Hematopoietic multipotent progenitor cell treated with erythropoietin and hydrocortisone succinate and interleukin-3 and kit ligand, for 8 days (in vitro differentiated cells): ENCODE data around the gene ITGA4.
"Not testable (repeated sequence)": the region's sequence is repeated elsewhere in the genome, so short reads cannot be mapped to it uniquely, and the experiment has no call there.

Experiments used
- DNase-seq: peaks from one replicate; pipeline ENCODE4 v3.0.0-alpha.2; 2015

ITGA4 gene

DNA sequence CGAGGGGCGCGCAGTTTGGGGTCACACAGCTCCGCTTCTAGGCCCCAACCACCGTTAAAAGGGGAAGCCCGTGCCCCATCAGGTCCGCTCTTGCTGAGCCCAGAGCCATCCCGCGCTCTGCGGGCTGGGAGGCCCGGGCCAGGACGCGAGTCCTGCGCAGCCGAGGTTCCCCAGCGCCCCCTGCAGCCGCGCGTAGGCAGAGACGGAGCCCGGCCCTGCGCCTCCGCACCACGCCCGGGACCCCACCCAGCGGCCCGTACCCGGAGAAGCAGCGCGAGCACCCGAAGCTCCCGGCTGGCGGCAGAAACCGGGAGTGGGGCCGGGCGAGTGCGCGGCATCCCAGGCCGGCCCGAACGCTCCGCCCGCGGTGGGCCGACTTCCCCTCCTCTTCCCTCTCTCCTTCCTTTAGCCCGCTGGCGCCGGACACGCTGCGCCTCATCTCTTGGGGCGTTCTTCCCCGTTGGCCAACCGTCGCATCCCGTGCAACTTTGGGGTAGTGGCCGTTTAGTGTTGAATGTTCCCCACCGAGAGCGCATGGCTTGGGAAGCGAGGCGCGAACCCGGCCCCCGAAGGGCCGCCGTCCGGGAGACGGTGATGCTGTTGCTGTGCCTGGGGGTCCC lies at the start of gene ITGA4:
Gene ITGA4, plus strand, starts transcription at position 266 of the 620 bp plus-strand sequence. Its CDS starts 269 bp downstream, at position 535.
- peak; percentile 90 for DNase-seq

DNA sequence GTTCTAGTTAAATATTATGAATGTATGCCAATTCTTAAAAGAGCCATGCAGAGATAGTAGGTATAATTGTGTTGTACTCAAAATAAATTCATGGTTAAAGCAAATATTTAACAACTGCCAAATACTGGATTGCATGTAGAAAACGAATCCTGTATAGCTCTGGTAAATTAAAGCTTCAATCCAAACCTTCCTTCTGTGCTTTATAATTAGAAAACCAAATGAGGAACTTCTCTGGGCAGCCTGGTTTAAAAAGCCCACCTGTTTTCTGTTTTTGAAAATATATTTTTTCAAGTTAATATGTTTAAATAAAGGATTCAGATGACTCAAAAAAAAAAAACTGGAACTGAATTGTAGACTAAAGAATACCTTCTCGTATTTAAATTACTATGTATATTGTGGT lies 48.3 kb upstream of the ITGA4 start:
- DNase-seq, result no peak

GRCh38 chr2:181411105-181411849 lies 45.9 kb upstream of the ITGA4 start:
- DNase-seq, result no peak

DNA sequence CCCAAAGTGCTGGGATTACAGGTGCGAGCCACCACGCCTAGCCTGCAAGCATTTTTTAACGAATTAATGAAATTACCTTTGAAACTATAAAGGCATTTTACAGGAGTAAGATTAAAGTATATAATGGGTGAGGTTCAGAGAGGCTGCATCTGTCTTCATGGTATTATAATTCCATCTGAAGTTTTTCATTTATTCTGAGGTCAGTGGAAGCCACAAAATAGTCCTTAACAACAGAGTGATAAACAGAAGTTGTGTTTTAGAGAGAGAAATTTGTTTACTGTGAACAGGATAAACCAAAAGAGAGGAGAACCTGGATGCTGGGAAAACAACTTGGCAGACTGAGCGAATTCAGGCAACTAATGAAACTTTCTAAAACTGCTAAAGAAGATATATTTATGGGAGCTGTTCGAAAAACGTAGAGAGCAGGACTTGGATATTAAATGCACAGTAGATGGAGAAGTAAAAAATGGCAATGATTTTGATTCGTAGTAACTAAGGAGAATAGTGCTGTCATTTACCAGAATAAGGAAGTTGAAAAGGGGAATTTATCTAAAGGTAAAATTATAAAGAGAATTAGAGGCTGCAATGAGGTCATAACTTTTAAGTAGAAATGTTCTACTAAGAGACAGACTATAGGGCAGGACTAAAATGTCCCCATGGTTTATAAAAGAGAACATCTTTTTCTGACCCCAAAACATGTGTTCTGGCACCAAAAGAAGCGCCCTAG lies 37.9 kb upstream of the ITGA4 start:
- DNase-seq, result no peak

DNA sequence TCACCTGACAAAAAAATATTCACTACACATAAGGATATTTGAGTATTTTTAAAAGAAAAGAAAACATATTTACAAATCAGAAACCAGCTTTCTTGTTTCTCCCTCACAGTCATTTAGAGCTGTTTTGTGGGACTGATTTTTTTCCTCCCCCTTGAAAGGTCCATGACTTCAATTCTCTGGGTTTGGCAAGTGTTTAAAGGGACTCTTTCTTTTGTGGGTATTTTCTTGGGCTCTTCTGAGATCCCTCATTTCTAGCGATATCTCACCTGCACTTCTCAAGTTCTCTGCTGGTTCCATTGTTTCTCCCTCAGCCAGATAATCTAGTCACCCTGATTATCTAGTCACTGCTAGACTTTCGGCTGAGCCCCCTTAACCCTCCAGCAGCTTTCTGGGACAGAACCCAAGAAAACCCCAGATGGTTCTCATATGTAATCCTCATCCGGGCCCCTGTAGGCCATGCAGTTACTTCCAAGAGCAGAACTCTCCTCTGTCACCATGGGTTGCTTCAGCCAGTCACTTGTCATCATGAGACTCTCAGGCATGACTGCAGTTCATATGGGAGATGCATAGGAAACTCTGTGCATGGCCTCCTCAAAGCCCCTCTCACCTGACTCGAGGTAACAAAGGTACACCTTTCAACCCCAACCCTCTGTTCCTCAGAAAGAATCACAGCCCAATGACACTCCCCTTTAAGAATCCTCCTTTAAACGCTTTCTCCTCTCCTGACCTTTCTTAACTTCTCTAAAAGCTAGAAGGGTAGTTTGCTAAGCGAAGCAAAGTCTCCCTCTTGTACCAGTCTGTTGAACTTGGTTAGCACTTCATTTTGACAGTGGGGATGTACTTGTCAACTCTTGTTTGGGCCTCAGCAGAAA lies 36.7 kb upstream of the ITGA4 start:
- DNase-seq, result no peak

DNA sequence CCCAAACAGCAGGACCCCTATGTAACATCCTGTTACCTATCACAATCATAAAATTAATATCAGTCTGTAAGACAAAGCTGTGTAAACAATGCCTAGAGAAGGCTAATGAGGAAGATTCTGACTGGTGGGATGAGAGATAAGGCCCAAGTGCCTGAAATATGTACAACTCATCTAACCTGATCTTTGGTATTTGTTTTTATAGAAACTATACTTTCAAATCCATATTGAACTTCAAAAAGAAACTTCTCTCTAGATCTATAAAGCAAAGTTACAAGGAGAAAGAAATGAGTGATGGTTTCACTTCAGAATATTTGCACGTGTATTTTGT lies 36.1 kb upstream of the ITGA4 start:
- DNase-seq, result no peak

GRCh38 chr2:181421464-181421863 lies 35.7 kb upstream of the ITGA4 start:
- no peak for DNase-seq

- DNase-seq, result no peak
Observed at GRCh38 chr2:181426672-181427071, 30.5 kb upstream of the ITGA4 start.

DNA sequence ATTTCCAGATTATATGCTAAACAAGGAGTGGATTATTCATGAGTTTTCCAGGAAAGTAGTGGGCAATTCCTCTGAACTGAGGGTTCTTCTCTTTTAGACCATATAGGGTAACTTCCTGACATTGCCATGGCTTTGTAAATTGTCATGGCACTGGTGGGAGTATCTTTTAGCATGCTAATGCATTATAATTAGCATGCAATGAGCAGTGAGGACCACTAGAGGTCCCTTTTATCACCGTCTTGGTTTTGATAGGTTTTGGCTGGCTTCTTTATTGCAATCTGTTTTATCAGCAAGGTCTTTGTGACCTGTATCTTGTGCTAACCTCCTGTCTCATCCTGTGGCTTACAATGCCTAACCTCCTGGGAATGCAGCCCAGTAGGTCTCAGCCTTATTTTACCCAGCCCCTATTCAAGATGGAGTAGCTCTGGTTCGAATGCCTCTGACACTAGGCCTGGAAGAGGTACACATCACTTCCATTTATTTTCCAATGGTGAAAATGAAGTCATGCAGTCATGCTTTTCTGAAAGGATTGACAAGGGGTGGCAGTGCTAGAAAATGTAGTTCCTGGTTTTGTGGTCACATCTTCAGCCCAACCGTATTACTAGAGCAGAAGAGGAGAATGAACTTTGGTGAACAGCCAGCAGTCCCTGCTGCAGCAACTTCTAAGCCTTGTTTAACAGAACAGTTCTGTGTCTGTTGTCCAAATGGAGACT lies 26.6 kb upstream of the ITGA4 start:
- peak; percentile 87 for DNase-seq

DNA sequence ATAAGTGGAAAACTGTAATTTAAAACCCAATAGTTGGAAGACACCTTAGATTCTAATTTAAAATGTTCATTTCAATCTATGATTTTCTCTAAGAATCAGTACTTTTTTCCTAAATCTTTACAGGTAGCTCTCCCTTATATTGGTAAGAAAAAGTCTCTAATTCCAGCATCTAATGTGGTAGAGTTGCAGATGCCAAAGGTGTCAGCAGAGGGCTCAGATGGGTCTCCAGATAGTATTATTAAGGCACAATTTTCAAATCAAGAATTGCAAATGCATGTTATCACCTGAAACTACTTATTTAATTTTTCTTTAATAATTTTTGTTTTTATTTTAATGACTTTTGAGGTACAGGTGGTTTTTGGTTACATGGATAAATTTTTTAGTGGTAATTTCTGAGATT lies 25.5 kb upstream of the ITGA4 start:
- DNase-seq, result peak; percentile 52

- DNase-seq, result peak; percentile 76
Observed at GRCh38 chr2:181438261-181438660, 18.9 kb upstream of the ITGA4 start.

- peak; percentile 50 for DNase-seq
Observed at GRCh38 chr2:181440344-181440743, 16.8 kb upstream of the ITGA4 start.

- no peak for DNase-seq
Observed at GRCh38 chr2:181440919-181441318, 16.3 kb upstream of the ITGA4 start.

- DNase-seq, result peak; percentile 76
Observed at GRCh38 chr2:181441670-181442069, 15.5 kb upstream of the ITGA4 start.

GRCh38 chr2:181444654-181445053 lies 12.5 kb upstream of the ITGA4 start:
- no peak for DNase-seq

- DNase-seq, result peak; percentile 94
Observed at GRCh38 chr2:181446985-181447384, 10.2 kb upstream of the ITGA4 start.

DNA sequence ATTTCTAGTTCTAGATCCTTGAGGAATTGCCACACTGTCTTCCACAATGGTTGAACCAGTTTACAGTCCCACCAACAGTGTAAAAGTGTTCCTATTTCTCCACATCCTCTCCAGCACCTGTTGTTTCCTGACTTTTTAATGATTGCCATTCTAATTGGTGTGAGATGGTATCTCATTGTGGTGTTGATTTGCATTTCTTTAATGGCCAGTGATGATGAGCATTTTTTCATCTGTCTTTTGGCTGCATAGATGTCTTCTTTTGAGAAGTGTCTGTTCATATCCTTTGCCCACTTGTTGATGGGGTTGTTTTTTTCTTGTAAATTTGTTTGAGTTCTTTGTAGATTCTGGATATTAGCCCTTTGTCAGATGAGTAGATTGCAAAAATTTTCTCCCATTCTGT lies 7.9 kb upstream of the ITGA4 start:
- not testable (repeated sequence) for DNase-seq

GRCh38 chr2:181454686-181455450 lies 2.3 kb upstream of the ITGA4 start:
- DNase-seq, result peak; percentile 54

DNA sequence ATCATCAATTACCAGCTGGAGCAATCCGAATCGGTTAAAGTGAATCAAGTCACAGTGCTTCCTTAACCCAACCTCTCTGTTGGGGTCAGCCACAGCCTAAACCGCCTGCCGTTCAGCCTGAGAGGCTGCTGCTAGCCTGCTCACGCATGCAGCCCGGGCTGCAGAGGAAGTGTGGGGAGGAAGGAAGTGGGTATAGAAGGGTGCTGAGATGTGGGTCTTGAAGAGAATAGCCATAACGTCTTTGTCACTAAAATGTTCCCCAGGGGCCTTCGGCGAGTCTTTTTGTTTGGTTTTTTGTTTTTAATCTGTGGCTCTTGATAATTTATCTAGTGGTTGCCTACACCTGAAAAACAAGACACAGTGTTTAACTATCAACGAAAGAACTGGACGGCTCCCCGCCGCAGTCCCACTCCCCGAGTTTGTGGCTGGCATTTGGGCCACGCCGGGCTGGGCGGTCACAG lies 496 bp upstream of the ITGA4 start:
- peak; percentile 84 for DNase-seq

DNA sequence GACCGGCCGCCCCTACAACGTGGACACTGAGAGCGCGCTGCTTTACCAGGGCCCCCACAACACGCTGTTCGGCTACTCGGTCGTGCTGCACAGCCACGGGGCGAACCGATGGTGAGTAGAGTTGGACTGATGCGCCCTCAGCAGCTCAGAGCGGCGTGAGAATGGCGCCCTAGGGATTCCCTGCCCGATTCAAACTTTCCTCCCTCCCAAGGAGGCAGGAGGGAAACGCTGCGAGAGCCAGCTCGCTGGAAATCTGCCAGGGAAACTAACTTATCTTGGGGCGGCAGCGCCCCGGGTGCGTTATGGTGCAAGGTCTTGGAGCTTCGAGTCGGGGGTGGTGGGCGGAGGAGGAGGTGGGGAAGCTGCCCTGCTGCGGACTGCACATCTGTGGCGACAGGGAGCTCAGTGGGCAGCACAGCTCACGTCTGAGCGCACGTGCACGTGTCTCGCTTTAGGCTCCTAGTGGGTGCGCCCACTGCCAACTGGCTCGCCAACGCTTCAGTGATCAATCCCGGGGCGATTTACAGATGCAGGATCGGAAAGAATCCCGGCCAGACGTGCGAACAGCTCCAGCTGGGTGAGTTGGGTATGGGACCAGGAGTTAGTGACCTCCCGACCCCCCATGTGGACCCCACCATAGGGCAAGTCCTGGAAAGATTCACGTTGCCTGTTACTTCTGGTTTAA lies 697 bp downstream of the ITGA4 start:
- DNase-seq, result peak; percentile 98

DNA sequence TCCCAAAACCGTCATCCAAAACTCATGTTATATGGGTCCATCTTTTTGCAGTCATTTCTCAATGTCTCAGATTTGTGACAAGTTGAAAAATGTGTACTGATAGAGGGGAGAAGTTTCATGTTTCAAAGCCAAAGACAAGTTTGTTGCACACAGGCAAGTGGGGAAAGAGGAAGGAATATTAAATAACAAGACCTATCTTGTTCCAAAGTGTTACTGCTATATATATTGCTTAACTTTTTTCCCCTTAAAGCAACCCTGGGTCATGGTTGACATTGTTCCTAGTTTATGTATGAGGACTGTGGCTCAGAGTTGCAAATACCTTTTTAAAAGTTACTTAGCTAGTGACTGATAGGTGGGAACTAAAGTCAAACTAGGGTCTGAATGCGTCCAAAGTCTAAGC lies 1.7 kb downstream of the ITGA4 start:
- peak; percentile 43 for DNase-seq
